Putamen (tissue), 1 donor: ENCODE results near the gene FAAP20.
A peak's percentile ranks its signal among the peaks of the same experiment; 100 is the strongest.
"Not testable (repeated sequence)": the region's sequence is repeated elsewhere in the genome, so short reads cannot be mapped to it uniquely, and the experiment has no call there.

Experiments used
- DNase-seq: peaks from one replicate; pipeline ENCODE4 v3.0.0-alpha.2; 2016; ENCODE audit warnings: low spot score

Gene FAAP20

DNA sequence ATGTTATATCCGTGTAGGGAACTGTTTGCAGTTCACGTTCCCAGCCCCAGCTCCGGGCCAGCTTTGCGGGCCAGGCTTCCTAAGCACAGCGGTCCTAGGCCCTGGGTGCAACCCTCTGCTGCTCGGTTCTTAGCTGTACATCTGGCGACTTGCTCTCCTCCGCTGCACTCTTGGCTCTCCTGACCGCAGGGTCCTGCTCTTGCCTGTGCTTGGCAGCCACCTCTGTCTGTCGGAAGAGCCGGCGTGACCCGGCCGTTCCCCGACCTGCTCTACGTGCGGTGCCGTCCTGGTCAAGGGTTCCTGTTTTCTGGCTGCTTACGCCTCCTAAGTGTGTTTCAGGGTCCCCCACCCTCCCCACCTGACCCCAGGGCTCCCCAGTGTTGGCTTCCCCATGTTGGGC, 36.7 kb downstream of the FAAP20 start:
- no peak for DNase-seq

DNA sequence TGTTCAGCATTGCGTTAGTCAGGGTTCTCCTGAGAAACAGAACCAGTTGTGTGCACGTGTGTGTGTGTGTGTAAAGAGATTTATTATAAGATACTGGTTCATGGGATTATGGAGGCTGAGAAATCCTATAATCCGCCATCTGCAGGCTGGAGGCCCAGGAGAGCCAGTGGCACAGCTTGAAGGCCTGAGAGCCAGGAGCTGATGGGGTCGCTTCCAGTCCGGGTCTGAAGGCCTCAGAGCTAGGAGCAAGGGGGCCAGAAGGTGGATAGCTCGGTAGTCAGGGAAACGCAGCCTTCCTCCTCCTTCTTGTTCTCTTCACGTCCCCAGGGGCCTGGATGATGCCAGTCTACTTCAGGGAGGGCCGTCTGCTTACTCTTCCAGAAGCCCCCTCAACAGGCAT, 37.7 kb downstream of the FAAP20 start:
- DNase-seq, result no peak

DNA sequence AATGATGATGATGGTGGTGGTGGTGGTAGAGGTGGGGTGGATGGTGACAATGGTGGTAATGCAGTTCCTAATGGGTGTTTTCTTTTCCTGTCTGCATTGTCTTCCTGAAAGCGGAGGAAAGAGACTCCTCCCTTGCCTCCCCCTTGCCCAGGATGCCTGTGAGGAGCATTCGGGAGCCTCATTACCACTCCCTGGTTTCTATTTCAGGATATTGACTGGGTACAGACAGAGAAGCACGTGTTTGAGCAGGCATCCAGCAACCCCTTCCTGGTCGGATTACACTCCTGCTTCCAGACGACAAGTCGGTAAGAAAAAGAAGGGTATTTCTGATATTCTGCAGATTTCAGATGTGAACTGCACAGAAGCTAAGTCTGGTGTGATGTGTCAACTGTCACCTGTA, 38.8 kb downstream of the FAAP20 start:
- no peak for DNase-seq

DNA sequence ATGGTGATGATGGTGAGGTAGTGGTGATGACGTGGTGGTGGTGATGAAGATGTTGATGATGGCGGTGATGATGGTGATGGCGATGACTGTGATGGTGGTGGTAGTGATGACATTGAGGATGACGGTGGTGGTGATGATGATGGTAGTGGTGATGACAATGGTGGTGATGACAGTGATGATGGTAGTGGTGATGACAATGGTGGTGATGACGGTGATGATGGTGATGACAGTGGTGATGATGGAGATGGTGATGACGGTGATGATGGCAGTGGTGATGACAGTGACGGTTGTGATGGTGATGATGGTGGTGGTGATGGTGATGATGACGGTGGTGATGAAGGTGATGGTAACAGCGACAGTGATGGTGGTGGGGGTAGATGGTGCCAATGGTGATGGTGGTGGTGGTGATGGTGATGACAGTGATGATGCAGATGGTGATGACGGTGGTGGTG, 39.4 kb downstream of the FAAP20 start:
- no peak for DNase-seq

DNA sequence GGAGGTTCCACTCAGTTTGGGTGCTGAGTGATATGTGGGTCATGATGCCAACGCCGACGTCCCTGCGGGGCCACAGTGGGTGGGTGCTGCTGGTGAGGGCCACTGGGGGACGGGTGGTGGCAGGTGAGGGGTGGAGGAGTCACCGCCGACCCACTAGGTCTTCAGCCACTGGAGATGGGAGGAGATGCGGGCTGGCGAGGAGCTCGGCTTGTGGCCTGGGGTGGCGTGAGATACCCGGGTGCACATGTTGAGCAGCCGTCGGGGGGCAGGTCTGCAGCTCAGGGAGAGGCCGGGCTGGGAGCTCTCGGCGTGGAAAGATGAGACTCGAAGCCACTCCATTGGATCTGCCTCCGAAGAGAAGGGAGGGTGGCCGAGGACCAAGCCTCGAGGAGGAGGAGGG, 40.5 kb downstream of the FAAP20 start:
- no peak for DNase-seq

DNA sequence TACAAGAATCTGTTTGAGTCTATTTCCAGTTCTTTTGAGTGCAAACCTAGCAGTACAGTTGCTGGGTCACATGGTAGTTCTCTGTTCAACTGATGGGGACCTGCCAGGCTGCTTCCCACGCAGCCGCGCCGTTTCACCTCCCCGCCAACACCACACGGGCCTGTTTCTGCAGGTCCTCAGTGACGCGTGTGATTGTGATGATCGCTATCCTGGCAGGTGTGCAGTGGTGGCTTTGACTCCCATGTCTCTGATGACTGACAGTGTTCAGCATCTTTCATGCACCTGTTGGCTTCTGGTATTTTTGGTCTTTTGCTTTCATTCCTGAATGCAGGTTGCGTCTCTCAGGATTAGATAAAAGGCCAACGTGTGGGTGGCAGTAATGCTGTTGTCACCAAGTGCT, 41.6 kb downstream of the FAAP20 start:
- DNase-seq, result peak; percentile 82

DNA sequence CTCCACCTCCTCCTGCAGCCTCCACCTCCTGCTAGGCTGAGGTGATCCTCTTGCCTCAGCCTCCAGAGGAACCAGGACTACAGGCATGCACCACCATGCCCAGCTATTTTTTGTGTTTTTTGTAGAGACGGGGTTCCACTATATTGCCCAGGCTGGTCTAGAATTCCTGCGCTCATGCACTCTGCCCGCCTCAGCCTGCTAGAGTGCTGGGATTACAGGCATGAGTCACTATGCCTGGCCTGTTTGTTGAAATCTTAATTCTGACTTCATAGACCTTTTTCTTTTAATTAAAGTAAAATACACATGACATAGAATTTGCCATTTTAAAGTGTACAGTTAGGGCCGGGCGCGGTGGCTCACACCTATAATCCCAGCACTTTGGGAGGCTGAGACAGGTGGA, 42.7 kb downstream of the FAAP20 start:
- DNase-seq, result no peak

DNA sequence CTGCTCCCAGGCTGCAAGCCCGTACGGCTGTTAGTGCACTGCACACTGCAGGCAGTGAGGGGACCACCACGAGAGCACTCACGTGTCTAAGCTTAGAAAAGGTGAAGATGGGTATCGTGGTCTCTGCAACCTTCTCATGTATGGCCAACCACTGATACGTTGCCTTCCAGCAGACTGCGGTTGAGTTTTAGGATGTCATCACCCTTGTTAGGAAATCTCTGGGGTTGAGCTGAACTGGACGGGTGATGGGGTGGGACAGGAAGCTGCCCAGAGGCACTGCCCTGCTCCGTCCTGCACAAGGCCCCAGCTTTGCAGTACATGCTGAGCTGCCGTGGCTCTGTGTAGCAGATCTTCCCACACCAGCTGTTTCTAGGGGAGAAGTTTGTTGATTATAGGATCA, 43.3 kb downstream of the FAAP20 start:
- no peak for DNase-seq

DNA sequence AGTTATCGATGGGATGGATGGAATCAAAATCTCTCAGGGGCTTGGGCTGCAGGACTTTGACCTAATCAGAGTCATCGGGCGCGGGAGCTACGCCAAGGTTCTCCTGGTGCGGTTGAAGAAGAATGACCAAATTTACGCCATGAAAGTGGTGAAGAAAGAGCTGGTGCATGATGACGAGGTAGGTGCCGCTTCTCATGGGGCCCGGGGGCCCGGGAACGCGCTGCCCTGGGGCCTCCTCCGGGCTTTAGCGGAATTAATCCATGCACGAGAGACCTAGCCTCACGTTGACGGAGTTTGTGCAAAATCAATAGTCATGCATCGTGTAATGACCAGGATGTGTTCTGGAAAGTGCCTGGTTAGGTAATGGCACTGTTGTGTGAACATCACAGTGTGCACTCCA, 43.8 kb downstream of the FAAP20 start:
- DNase-seq, result no peak

DNA sequence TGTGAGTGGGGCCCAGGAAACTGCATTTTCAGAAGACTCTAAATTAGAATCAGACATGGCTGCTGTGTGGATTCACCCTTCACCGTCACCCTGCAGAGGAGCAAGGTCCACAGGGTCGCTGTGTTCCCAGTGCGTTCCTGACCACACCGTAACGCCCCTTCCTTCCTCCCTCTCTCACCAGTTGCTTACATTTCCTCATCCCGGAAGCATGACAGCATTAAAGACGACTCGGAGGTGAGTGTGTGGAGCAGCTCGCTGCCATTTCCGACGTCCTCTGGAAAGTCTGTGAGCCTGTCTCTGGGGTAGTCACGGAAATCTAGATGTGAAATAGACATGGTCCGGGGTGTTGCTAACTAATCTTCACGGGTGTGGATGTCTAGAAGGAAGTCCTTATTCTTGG, 45.9 kb downstream of the FAAP20 start:
- no peak for DNase-seq

DNA sequence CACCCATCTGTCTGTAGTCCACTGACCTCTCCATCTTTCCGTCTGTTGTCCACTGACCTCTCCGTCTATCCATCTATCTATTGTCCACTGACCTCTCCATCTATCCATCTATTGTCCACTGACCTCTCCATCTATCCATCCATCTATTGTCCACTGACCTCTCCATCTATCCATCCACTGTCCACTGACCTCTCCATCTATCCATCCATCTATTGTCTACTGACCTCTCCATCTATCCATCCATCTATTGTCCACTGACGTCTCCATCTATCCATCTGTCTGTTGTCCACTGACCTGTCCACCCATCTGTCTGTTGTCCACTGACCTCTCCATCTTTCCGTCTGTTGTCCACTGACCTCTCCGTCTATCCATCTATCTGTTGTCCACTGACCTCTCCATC, 46.7 kb downstream of the FAAP20 start:
- DNase-seq, result not testable (repeated sequence)

DNA sequence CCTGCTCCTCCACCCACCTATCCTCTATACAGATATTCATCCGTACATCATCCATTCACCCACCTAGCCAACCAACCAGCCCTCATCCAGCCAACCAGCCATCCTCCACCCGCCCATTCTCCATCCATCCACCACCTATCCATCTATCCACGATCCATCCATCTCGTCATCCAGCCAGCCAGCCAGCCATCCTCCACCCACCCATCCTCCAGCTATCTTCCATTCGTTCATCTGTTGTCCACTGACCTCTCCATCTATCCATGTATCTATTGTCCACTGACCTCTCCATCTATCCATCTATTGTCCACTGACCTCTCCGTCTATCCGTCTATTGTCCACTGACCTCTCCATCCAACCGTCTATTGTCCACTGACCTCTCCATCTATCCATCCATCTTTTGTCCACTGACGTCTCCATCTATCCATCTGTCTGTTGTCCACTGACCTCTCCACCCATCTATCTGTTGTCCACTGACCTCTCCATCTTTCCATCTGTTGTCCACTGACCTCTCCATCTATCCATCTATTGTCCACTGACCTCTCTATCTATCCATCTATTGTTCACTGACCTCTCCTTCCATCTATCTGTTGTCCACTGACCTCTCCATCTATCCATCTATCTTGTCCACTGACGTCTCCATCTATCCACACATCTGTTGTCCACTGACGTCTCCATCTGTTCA, 47.6 kb downstream of the FAAP20 start:
- no peak for DNase-seq

DNA sequence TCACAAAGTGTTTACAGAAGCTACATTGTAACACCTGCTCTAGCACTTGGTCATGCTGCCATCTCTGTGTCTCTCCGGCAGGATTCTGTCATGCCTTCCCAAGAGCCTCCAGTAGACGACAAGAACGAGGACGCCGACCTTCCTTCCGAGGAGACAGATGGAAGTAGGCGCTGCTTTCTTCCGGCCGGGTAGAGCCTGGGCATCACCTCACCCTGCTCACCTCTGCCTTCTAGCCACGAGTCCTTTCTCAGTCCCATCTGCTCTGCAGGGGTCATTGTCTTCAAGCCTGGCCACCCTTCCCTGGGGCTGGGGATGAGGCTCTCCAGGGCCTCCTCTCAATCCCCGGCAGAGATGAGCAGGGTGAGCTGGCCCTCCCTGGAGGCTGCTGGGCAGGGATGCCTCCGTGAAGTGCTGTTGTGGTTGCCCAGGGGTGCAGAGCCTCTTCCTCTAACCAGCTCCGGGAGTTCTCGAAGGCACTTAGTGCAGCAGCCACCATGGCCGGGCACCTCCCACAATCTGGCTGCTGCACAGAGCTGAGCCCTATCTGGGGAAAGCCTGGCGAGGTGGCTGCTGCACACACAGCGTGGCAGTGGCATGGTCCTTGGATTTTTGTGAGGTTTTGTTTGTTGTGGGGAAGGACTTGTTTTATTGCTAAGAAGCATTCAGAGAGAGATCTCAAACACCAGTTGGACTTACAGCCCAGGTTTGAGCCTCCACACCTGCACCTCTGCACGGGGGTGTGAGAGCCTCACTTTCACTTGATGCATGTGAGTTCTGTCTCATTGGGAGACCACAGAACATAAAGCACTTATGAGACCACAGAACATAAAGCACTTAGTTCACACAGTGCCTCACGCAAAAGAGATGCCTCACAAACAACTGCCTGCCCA, 48.4 kb downstream of the FAAP20 start:
- DNase-seq, result no peak

DNA sequence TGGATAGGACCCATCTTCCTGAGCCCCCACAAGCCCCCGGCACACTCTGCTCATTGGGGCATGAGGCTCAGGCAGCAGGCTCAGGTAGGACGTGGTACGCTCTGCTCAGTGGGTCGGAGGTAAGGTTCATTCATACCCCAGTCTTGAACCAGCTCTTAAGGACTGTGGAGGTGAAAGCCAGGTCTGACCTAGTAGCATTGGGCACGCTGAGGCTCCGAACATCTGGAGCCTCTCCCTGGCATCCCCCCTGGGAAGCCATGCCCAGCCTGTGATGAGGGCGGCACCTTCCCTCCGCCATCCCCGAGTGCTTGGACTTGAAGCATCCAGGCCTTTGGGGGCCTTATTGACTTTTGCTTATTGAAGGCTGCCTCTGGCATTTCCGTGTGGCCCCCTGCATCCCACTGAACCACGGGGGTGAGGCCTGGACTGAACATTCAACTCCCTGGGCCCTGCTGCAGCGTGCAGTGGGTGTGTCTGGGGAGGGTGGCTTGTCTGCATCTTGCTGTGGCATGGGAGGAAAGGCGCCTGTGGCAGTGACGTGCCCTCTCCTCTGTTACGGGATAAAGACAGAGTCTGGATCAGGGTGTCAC, 50.0 kb downstream of the FAAP20 start:
- DNase-seq, result no peak

DNA sequence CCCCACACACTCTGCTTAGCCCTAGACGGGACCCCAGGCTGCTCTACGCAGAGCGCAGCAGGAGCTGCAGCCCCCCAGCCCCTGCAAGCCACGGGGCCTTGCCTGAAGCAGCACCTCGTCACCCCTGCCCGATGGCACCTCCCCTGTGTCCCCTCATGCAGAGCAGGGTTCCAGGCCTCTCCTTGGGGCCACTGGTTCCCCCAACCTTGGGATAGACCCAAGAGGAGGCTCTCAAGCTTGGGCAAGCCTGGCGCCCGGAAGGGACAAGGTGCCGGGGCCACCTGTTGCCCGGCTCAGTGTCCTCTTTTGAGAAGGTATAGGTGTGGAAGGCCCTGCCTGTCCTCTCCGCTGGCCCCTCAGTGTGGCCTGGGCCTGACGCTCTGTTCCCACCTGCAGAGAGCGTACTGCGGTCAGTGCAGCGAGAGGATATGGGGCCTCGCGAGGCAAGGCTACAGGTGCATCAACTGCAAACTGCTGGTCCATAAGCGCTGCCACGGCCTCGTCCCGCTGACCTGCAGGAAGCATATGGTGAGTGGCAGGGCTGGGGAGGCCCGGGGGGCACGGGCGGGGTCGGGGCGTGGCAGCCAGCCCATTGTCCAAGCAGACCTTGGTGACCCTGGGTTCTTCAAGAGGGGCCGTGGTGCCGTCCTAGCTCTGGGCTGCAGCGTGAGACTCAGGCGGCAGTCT, 50.6 kb downstream of the FAAP20 start:
- no peak for DNase-seq

DNA sequence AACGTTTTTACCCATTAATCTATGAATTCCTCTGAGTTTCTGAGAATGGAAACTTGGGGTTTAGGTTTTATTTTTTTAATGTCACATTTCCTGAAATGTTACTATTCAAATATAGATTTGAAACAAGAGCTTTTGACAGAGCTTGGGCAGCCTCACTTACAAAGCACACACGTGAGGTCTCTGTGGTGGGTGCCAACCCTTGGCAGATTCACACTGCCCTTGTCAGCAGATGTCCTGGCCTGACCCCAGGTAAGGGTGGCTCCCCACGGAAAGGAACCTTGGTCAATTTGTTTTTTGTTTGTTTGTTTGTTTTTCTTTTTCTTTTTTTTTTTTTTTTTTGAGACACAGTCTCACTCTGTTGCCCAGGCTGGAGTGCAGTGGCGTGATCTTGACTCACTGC, 53.5 kb downstream of the FAAP20 start:
- no peak for DNase-seq
